NT2/D1 (cell line): ENCODE measurements around the gene SHFL.

Experiments used
- SUZ12 ChIP-seq: IDR thresholded peaks from 2 replicates; pipeline ENCODE4 v1.6.1; 2011; ENCODE audit not compliant: insufficient read length, insufficient read depth; ENCODE audit errors: extremely low read depth
- YY1 ChIP-seq: IDR thresholded peaks from 2 replicates; pipeline ENCODE4 v1.6.1; 2011; ENCODE audit not compliant: insufficient read length, insufficient read depth

DNA sequence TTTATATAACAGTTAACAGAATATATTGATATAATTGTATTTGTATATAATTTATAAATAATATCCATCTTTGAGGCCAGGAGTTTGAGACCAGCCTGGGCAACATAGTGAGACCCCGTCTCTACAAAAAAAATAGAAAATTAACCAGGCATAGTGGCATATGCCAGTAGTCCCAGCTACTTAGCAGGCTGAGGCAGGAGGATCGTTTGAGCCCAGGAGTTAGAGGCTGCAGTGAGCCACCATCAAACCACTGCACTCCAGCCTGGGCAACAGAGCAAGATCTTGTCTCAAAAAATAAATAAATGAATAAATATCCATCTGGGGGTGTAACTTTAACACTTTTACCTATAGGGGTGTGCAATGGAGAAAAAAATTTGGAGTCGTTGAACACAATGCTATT lies 1.3 kb upstream of the SHFL start:
- TF ChIP-seq YY1 (no peak), SUZ12 (no peak)
